NCI-H187 (cell line): ENCODE data around the gene XPO6.

ENCODE experiments used
- DNase-seq, 2 experiments: peaks; one replicate each; lab custom pipeline; 2025; lab: John Stamatoyannopoulos, UW

The XPO6 gene

DNA sequence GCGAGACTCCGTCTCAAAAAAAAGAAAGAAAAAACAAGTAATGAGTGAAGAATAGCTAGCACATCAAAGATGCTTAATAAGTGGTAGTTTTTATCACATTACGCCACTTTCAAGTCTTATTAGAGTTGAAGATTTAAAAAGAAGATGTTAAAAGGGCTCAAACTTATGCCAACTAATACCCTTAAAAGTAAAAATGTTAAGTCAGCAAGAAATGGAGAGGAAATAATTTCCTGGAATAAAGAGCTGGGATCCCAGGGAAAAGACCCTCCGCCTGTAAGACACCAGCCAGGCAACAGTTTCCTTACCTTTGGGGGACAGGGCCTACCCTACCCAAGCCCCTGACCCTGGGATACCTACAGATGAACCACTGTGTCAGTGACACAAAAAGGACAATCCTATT lies 3.6 kb downstream of the XPO6 start:
- no peak for DNase-seq

DNA sequence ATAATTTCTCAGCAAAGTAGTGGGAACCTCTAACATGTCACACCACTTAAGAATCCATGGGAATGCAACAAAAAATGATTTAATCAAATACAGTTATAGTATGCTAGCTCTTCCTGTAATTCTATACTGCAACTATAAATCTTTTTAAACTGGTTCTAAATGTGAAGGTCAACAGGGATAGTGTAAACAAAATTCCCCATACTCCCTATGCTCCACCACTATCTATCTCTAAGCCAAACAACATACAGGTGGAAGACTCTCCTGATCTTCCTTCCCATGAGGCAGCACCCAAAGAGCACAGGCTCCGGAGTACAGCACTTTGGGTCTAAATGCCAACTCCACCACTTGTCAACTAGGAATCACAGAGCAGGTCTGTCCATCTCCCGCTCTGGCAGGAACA lies 4.4 kb downstream of the XPO6 start:
- no peak for DNase-seq

DNA sequence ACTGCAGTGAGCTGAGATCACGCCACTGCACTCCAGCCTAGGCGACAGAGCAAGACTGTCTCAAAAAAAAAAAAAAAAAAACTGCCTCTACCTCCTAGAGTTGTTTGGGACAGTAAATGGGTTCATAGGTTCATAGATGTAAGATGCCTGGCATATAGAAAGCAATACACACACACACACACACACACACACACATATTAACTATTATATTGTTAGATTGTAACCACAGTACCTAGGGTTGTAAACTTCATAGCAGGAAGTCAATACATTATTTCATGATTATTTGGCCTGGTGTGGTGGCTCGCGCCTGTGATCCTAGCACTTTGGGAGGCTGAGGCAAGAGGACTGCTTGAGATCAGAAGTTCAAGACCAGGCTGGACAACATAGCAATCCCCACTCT lies 5.8 kb downstream of the XPO6 start:
- DNase-seq = no peak

DNA sequence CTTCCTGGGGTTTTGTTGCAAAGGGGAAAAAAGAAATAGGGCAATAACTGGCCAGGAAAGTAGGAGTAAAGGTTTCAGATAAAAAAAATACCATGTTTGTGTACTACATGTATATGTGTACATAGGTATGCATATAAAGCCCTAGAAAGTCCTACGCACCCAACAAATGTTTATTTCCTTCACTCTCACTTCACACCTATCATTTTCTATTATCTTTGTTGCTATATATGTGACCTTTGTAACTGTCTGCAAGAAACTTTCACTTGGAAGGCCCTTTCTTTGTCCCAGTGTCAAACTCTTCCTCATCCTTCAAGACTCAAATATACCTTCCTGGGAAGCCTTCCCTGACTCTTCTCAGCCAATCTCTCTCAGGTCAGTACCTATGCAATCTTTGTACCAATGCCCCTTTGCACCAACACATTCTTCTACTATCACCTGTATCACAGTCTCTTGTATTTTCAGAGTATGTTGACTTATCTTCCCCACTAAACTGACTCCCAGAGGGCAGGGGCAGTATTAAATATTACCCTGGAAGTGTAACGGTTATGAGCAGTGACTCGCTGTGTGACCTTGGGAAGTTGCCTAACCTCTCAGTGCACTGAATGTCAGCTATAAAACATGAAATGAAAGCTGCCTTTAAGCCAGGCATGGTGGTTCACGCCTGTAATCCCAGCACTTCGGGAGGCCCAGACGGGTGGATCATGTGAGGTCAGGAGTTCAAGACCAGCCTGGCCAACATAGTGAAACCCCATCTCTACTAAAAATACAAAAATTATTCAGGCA lies 6.5 kb downstream of the XPO6 start:
- DNase-seq = no peak

DNA sequence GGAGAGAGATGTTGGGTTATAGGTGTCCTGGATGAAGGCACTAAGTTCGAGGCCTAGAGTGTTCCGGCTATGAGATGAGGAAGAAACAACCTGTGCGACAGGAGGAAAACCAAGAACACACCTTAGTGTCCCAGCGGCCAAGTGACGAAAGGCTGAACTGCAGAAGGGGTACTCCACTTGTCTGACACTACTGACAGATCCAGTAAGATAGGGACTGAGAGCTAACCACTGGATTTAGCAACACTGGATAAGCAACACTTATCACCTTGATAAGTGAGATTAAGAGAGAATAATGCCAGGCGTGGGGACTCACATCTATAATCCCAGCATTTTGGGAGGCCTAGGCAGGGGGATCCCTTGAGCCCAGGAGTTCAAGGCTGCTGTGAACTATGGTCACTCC lies 7.1 kb downstream of the XPO6 start:
- DNase-seq = no peak

DNA sequence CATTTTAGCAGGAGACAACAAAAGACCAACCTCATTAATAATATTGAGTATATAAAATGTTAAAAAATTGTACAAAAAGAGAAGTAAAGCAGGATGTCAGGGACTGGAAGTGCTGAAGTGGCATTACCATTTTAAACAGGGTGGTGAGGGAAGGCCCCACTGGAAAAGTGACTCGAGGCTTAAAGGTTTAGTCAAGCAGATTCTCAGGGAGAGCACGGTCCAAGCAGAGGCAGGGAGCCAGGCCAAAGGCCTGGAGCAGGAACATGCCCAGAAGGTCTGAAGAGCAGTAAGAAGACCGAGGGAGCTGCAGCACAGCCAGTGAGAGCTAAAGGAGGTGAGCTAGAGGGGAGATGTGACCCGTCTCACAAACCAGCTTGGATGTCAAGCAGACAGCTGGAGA lies 7.6 kb downstream of the XPO6 start:
- DNase-seq = no peak

DNA sequence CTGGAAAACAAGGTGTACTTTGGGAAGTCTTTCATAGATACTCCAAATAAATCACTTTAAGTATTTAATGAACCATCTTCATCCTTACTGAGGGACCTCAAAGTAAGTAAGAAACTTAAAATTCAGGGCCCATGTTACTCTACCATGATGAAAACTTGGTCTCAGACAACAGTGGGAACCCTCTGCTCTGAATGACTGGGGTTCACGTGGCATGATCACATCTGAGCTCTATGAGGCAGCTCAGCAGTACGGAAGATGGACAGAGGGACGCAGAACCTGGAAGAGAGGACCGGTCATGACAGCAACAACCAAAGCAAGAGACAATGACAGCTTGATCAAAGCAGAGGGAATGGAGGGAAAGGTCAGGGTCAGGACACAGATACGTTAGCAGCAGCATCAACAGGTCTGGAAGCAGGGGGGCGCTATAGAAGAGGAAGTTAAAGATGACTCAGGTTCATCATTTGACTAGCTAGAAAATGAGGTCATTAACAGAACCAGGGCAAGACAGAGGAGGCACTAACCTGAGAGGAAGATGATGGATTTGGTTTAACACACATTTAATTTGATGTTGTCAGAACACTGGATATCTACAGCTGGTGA lies 9.5 kb downstream of the XPO6 start:
- DNase-seq = no peak

DNA sequence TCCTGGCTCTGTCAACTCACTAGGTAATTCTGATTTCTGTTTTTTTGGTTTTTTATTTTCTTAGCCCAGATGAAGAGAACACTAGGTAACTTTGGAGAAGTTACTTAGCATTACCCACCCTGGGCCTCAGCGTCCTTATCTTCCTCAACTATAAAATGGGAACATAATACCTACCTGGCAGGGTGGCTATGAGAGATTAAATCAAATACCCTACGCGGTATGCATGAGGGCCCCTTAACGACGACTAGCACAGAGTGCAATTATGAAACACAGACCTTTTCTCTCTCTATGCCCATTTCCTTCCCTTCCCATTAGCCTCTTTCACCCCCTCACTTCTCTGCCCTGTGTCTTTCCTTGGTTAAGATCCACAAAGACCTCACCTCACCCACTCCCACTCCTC lies 11.1 kb downstream of the XPO6 start:
- no peak for DNase-seq

DNA sequence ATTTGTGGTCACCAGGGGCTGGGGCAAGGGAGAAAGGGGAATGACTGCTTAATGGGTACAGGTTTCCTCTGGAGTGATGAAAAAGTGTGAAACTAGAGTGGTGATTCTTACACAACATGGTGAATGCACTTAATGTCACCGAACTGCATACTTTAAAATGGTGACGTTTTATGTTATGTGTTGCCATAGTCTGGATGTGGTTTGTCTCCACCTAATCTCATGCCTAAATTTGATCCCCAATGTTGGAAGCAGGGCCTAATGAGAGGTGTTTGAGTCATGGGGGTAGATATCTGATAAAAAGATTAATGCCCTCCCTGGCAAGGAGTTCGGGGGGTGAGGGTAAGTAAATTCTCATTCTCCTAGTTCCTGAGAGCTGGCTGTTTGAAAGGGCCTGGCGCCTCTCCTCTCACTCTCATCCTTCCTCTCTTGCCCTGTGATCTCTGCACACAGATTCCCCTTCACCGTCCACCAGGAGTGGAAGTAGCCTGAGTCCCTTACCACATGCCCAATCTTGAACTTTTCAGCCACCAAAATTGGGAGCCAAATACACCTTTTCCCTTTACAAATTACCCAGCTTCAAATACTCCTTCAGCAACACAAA lies 15.3 kb downstream of the XPO6 start:
- DNase-seq = no peak

DNA sequence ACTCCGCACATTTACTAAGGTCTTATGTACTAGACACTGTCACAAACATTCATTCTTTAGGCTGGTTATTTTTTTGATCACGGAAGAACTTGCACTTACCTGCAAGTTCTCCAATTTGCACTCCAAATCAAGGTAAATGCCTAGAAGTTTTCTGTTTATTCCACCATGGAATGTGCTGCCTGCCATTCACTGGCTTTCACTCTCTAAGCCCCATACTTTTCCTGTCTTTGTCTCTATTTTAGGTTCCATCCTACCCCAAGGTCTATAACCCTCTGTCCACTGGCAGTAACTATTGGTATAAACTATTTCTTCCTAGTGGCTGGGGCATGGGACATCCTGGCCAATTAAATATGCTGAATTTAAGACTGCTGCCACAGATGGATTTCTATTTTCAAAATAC lies 15.9 kb downstream of the XPO6 start:
- no peak for DNase-seq

DNA sequence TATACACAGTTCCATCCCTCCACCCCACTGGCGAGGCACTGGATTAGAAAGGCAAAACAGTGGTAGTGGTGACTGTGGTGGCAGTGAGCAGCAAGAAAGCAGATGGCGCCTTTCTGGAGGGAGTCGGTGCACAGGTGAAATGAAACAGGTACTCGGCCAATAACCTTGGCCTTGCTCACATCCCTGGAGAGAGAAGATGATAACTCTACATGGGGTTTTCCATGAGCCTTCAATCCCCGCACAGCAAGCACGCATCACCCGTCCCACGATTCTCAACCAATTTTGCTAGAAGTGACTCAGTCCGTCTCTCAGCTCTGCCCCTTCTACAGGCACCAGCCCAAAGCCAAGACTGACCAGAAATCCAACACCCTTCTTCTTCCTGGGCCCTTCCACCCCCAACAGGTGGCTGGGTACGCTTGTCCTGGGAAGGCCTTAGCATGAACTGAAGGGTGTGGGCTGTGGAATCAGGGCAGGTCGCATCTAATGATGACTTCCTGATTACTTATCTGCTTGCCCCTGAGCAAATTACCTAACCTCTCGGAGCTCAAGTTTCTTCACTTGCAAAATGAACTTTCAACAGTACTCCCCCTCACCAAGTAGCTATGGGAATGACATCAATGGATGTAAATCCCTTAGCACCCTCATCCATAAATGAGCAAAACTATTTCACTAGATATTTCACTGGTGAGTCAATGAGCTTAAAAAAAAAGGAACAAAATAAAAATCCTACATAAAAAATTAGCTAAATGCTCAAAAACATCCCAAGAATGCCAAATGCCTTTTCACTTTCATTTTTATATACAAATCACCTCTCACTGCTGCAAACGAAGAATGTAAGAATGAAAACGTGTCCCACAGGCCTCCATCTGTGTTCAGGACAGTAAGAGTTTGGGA lies 18.0 kb downstream of the XPO6 start:
- DNase-seq = no peak

DNA sequence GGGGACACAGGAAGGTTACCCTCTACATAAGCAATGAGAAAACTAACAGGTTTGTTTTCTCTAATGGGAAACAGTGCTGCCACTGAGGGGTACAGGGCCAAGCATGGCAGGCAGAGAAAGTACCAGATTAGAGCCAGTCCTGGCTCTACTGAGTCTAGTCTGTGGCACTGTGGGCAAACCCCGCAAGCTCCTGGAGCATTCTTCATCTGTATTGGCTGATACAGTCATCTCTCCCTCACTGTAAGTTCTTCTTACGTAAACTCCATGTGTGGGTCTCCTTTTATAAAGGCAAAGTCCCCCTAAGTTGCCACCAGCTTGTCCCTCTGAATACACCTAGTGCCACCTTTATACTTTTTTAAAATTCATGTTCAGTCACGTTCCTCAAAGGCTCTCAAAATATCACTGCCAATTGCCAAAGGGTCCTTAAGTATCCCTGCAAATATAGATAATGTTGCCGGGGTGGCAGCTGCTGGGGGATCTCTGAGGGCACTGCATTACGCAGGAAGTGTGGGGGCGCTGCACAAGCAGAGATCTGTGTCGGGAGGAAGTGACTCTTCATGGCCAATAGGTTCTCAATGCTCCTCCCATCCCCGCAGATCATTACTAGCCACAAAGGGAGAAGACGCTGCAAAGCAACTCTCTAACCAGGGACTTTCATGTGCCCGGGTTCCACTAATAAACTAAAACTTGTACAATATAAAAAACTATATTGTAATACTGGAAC lies 18.8 kb downstream of the XPO6 start:
- no peak for DNase-seq

DNA sequence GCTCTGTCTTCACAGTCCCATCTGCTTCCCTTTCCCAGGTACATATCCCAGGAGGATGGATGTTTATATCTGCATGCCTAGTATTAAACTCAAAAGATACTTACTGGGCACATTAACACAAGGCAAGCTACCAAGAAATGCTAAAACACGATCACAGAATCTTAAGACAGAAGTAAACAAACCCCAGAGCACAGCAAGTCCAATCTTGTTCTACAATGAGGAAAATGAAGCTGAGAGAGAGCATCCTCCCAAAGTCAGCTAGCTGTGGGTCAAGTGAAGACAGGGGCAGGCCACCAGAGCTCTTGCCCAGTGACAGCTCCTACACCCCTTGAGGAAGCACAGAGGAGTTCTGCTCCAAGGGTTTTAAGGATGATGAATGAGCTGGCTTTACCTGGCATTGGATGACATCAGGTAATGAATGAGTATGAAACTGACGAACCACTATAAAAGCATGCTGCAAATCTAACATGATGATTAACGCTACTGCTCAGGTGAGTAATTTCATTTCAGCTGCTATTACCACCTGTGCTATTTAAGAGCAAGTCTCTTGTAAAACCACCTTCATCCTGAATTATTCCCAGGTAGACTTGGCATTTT lies 20.3 kb downstream of the XPO6 start:
- no peak for DNase-seq

DNA sequence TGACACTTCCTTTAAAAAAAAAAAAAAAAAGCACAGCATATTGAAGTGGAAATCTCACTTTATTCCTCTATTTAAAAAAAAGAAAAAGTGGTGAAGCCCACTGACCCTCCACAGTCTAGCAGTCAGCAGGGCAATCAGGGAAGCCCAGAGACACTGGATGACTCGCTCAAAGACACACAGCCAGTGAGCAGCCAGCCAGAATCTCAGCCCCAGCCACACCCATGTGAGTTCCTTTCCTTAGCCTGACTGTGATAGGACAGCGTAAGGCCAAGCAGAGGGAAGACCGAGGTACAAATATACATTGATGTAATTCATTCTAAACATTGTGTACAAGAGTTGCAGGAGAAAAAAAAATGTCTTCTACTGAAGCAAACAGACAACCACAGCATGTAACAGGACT lies 22.5 kb downstream of the XPO6 start:
- no peak for DNase-seq

DNA sequence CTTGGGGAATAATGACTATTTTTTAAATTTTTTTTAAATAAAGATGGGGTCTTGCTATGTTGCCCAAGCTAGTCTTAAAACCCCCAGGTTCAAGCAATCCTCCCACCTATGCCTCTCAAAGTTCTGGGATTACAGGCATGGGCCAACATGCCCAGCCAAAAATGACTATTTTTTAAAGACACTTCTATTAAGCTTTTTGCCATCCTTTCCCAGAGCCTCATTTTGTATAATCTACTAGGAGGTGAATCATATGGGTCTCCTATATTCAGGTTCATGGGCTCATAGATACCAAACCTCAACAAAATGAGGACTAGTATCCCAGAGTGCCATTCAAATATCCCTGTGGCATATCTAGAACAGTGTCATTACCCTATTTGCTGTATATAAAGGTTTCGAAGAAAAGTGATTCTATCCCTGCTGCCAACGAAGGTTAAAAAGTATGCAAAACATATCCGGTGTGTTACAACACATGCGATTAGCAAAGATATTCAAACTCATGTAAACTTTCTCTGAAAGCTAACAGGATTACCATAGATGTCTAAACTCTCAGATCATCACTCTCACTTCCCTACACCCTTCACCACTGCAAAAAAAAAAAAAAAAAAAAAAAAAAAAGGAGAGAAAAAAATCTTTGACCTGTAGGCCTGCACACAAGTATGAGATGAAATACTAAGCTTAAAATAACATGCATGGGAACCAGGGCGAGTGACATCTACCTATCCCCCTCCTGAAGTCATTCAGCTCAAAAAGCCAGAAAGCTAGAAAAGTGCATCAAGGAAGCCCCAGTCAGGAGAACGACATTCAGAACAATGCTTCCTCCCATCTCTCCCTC lies 23.5 kb downstream of the XPO6 start:
- DNase-seq = no peak

DNA sequence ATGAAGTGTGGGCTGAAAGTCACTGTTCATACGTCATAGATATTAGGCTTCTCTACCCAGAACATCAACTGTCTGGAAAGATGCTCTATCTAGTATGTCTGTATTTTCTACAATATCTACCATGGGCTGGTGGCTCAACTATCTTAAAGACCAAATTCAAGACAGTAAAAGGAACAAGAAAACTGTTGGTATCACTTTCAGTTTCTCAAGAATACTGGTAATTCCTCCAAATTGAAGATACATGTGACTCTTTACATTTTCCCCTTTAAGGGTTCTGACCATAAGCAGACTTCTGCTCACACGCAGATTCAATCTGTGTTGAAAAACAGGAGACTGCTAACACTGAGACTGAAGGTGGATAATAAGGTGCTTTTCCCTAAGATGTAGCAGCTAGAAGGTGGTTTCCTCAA lies 24.2 kb downstream of the XPO6 start:
- DNase-seq = no peak

DNA sequence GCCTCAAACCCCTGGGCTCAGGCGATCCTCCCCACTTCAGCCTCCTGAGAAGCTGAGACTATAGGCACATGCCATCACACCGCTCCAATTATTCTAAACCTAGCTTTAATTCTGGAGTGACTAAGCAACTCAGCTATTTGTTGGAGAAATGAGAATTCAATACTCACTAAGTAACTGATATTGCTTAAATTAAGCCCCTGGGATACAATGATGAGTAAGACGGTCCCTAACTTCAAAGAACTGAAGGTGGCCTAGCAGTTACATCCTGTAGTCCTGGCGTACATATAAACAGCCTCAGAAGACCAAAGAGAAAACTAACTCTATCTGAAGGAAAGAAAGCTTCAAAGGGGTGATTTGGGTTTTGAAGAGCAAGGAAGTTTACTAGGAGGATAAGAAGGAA lies 25.0 kb downstream of the XPO6 start:
- no peak for DNase-seq

DNA sequence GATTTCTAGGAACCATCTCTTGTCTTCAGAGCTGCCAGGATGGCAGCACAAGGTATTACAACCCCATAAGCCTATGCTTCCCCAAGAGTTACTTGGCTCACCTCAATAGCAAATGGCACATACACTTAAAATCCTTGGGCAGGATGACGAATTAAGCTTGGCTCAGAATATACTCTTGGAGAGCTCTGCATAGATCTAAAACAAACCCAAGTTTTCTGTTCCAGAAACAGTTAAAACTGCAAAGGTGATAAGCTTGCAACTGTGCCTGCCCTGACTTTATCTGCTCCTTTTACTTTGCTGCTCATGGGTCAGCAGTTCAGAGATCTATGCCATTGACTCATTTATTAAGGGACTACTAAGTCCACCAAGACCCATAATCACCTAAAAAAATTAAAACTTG lies 26.1 kb downstream of the XPO6 start:
- no peak for DNase-seq

DNA sequence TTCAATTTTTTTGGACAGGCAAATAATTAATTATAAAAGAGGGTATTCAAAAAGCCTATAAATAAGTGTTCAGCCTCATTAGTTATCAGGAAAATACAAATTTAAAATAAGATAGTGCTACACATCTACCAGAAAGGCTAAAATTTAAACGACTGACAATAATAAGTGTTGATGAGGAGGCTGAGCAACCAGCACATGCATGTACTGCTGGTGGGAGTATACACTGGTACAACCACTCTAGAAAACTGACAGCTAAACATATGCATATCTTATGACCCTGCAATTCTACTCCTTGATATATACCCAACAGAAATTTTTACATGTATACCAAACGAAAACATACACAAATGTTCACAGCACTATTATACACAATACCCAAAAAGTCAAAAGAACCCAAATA lies 27.1 kb downstream of the XPO6 start:
- DNase-seq = no peak

DNA sequence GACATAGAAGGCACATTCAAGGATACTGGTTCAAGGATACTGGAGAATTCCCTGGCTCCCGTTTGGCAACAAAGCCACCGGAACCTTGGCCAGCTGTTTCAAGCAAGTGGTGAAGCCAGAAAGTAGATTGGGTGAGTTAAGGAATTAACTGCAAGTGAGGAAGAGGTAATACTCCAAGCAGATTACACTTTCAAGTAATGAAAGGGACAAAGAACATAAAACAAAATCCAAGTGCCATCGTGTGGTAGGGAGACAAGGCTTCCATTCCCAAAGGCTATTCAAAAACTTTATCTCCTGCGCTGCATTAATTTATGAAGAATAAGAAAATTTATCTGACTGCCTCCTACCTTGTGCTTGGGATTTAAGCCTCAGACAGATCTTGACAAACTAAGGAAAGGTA lies 27.8 kb downstream of the XPO6 start:
- DNase-seq = no peak

DNA sequence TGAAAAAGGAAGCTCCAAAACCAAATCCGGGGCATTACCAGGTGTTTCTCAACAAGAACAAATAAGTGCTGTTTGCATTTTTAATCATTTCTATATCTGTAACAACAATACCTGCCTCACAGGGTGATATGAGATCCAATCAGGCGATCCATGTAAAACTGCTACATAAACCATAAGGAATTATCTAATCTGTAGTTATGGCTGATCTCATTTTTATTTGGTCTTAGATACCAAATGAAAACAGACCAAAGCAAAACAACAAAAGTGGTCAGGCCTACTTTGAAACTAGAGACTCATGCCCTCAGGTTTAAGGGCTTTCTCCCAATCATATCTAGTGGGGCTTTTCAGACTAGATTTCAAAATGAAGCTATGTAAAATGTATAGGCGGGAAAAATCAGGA lies 28.3 kb downstream of the XPO6 start:
- DNase-seq = no peak
